ENCODE results near the gene ZNF785.

- TF ChIP-seq YY1 (IDR thresholded peaks at IDR 0.05; ENCODE audit: insufficient read depth, insufficient read length) (no peak), ZNF274 (IDR thresholded peaks at IDR 0.05; ENCODE audit: low read depth, low read length) (no peak)
Observed at GRCh38 chr16:30622455-30623032, 37.0 kb upstream of the ZNF785 start.
